ENCODE data around the gene NBPF3. TPM values are rescaled to one million over a fixed set of nuclear protein-coding genes. Genes with fewer than 3 reads are reported as not detected.

The NBPF3 gene
- total RNA-seq, 4 donors from 2014 or later = 13.8 to 19.4 (median 16.7) TPM

GRCh38 chr1:21534146-21534545 lies 94.2 kb downstream of the NBPF3 start:
- intact Hi-C loops (cut with DNase I) = no loop called here
- Histone ChIP-seq H3K4me3 (replicated peaks in 1 of 3) (no peak overlapping the region), H3K27ac (no peak overlapping the region), H3K27me3 (no peaks in the 10 kb centered on the region), H3K36me3 (no peaks in the 10 kb centered on the region), H3K9me3 (no peaks in the 10 kb centered on the region), H3K4me1 (peaks cover 0 to 7% of the 10 kb centered on the region in 2 donors)
- WGBS, 2 donors = 89% methylated on average over 5 of the region's 5 CpGs
- TF ChIP-seq CTCF (IDR thresholded peaks at IDR 0.05) (no peak), POLR2A (IDR thresholded peaks at IDR 0.05) (no peak)
- DNase-seq = no peak

Other genes with a start within 250 kb of the NBPF3 start
- gene ECE1, start 149.7 kb upstream of the NBPF3 start, total RNA-seq = 100 to 1,000 TPM in 2 of 4 donors, 10 to 100 TPM in 2; 74.5 to 146 (median 97.2) TPM
- 10 to 100 TPM in 1 of 4 donors, 1 to 10 TPM in 3; 4.0 to 15.6 (median 4.5) TPM for gene ALPL, start 69.3 kb downstream of the NBPF3 start, total RNA-seq
- gene RAP1GAP, start 229.2 kb downstream of the NBPF3 start, total RNA-seq = 100 to 1,000 TPM; 256 to 588 (median 506) TPM

Measured in thyroid gland (tissue), 4 donors.